Panc1 (cell line): ENCODE measurements around the gene DCLK2. TPM values are rescaled to one million over a fixed set of nuclear protein-coding genes. Genes with fewer than 3 reads are reported as not detected.

Experiments used
- ATAC-seq: fragments of 200-7000 bp; cut with Tn5 transposase; 2 replicates; pipeline ENCODE4 v1.9.1; 2020; ENCODE audit warnings: mild to moderate bottlenecking, moderate library complexity
- BruUV-seq: library from RNA; stranded (reverse); fragments of 400-500 nt; replicated peaks from 2 replicates; lab custom pipeline; 2021; lab: Mats Ljungman, UMichigan
- CTCF ChIA-PET: fragments of 300-600 bp; sonication (Branson Sonifier 250); formaldehyde crosslinking; loops from one replicate; lab custom pipeline; 2022; ENCODE audit warnings: antibody characterized with exemption; lab: Charles Lee
- POLR2A ChIA-PET: fragments of 300-600 bp; sonication (Branson Sonifier 250); formaldehyde crosslinking; loops from one replicate; lab custom pipeline; 2022; ENCODE audit warnings: antibody characterized with exemption; lab: Charles Lee
- DNase-seq: peaks from one replicate; pipeline ENCODE4 v3.0.0-alpha.2; 2010; ENCODE audit warnings: low read depth, low spot score
- H3K27ac ChIP-seq: 2 replicates; pipeline ENCODE4 v1.5.1; 2011; ENCODE audit warnings: mild to moderate bottlenecking, low read length, inconsistent platforms
- H3K27me3 ChIP-seq: fragments of 200-500 bp; sonication (Bioruptor generic); 2 replicates; pipeline ENCODE4 v1.6.0; 2014; ENCODE audit warnings: low read length, inconsistent platforms; ENCODE audit not compliant: control insufficient read depth, insufficient read depth
- H3K36me3 ChIP-seq: fragments of 200-500 bp; sonication (Bioruptor generic); 2 replicates; pipeline ENCODE4 v1.5.1; 2014; ENCODE audit warnings: inconsistent platforms, mild to moderate bottlenecking, low read length, moderate library complexity; ENCODE audit not compliant: control insufficient read depth, insufficient read depth
- H3K4me1 ChIP-seq: 2 replicates; pipeline ENCODE4 v1.5.1; 2011; ENCODE audit warnings: inconsistent platforms, mild to moderate bottlenecking, low read length, moderate library complexity; ENCODE audit not compliant: control insufficient read depth, insufficient read depth
- H3K4me3 ChIP-seq, 2 experiments: 2 replicates each; pipeline ENCODE4 v1.5.1; 2011 to 2012; ENCODE audit warnings: low read depth in 2 of 2, low read length in 2 of 2, mild to moderate bottlenecking in 2 of 2, inconsistent platforms in 1 of 2, moderate library complexity in 1 of 2
- H3K9me3 ChIP-seq: fragments of 200-500 bp; sonication (Bioruptor generic); 2 replicates; pipeline ENCODE4 v1.5.1; 2014; ENCODE audit warnings: low read depth, mild to moderate bottlenecking, inconsistent platforms, low read length, moderate library complexity; ENCODE audit not compliant: control insufficient read depth, insufficient read depth
- CTCF ChIP-seq: fragments of 450-650 bp; IDR thresholded peaks from 2 replicates; pipeline ENCODE4 v1.5.1; 2017; ENCODE audit warnings: mild to moderate bottlenecking
- POLR2AphosphoS5 ChIP-seq: IDR thresholded peaks from 2 replicates; pipeline ENCODE4 v1.6.1; 2012; ENCODE audit warnings: mild to moderate bottlenecking, low read depth, low read length, moderate library complexity
- REST ChIP-seq, 2 experiments: IDR thresholded peaks; 2 replicates each; pipeline ENCODE4 v1.6.1; 2011 to 2012; ENCODE audit warnings: low read depth in 2 of 2, control low read depth in 1 of 2, low read length in 1 of 2, mild to moderate bottlenecking in 1 of 2, moderate library complexity in 1 of 2; ENCODE audit not compliant: insufficient read depth in 1 of 2
- SIN3A ChIP-seq: IDR thresholded peaks from 2 replicates; pipeline ENCODE4 v1.6.1; 2012; ENCODE audit warnings: low read depth, mild to moderate bottlenecking, low read length, moderate library complexity, borderline replicate concordance; ENCODE audit not compliant: insufficient read depth
- TCF7L2 ChIP-seq: IDR thresholded peaks from 2 replicates; pipeline ENCODE4 v1.6.1; 2011; ENCODE audit warnings: mild to moderate bottlenecking, low read depth, low read length, inconsistent platforms
- in situ Hi-C: cut with HindIII; loops from 2 replicates; pipeline ENCODE4 v1.10.0; 2016; ENCODE audit warnings: low sequenced_read_pairs, low pct_unique_long_range_greater_than_20kb
- intact Hi-C: fragments of 100-400 bp; cut with micrococcal nuclease; formaldehyde crosslinking; loops from one replicate; pipeline ENCODE4 v1.10.0; 2022; ENCODE audit not compliant: unreplicated experiment
- total RNA-seq: library from RNA; stranded (reverse); gene quantifications from one replicate; pipeline ENCODE4 v1.2.1, GENCODE V29; 2021; ENCODE audit not compliant: unreplicated experiment

The DCLK2 gene
- total RNA-seq, 1 experiment from 2014 or later: 9.5 TPM

GRCh38 chr4:150080337-150080736 lies 2.1 kb downstream of the DCLK2 start:
- H3K4me3 ChIP-seq: peak overlapping the region; percentile 74 to 78
- in situ Hi-C loops: no loop called here

GRCh38 chr4:150080875-150081274 lies 2.6 kb downstream of the DCLK2 start:
- TF ChIP-seq TCF7L2 (no peak), REST (IDR thresholded peaks at IDR 0.05; ENCODE audit: insufficient read depth in 1 of 2, low read depth in 2 of 2, low read length in 1 of 2) (no peak)
- intact Hi-C loops: no loop called here
- Histone ChIP-seq H3K36me3 (no peaks in the 10 kb centered on the region), H3K27me3 (no peaks in the 10 kb centered on the region), H3K9me3 (no peaks in the 10 kb centered on the region), H3K4me3 (peak overlapping the region; percentile 74 to 78), H3K4me1 (peaks cover 25% of the 10 kb centered on the region), H3K27ac (peak overlapping the region; percentile 54)
- DNase-seq (no peak), ATAC-seq (no peak)
- no TSS peak for BruUV-seq
- POLR2A ChIA-PET: no interaction called here
- CTCF ChIA-PET: no interaction called here
- in situ Hi-C loops: no loop called here

More at GRCh38 chr4:150080337-150080736, 2.1 kb downstream of the DCLK2 start:
- ATAC-seq (no peak), DNase-seq (no peak)
- Histone ChIP-seq H3K27me3 (no peaks in the 10 kb centered on the region), H3K4me1 (peaks cover 25% of the 10 kb centered on the region), H3K36me3 (no peaks in the 10 kb centered on the region), H3K27ac (peak overlapping the region; percentile 54), H3K9me3 (no peaks in the 10 kb centered on the region)
- no peak for TF ChIP-seq SIN3A
- no peak for TF ChIP-seq TCF7L2
- TF ChIP-seq CTCF: no peak
- TF ChIP-seq POLR2AphosphoS5: no peak
- TF ChIP-seq REST (IDR thresholded peaks at IDR 0.05; ENCODE audit: insufficient read depth in 1 of 2, low read depth in 2 of 2, low read length in 1 of 2): no peak
- ChIA-PET CTCF (no interaction called here), POLR2A (no interaction called here)
- intact Hi-C loops: no loop called here
- no TSS peak for BruUV-seq
